SK-N-SH (cell line): ENCODE data around the gene VDR. TPM values are rescaled to one million over a fixed set of nuclear protein-coding genes. Genes with fewer than 3 reads are reported as not detected.
A peak's percentile ranks its signal among the peaks of the same experiment; 100 is the strongest.

Source experiments
- CTCF ChIA-PET: fragments of 300-600, 350-600 bp; formaldehyde crosslinking; extraction: SDS; loops from one replicate; lab custom pipeline; 2021; lab: Yijun Ruan, JAX
- POLR2A ChIA-PET: fragments of 350-600 bp; sonication (Branson Sonifier 250); formaldehyde crosslinking; extraction: SDS; loops from one replicate; lab custom pipeline; 2020; ENCODE audit warnings: antibody characterized with exemption, inconsistent platforms; lab: Yijun Ruan, JAX
- DNase-seq: peaks from one replicate; pipeline ENCODE4 v3.0.0; 2012
- H2AFZ ChIP-seq: fragments of 200-600 bp; sonication (generic); 2 replicates; pipeline ENCODE4 v1.8.1; 2016; ENCODE audit warnings: antibody characterized with exemption, mild to moderate bottlenecking, low read depth
- H3F3A ChIP-seq: fragments of 200-600 bp; sonication (generic); replicated peaks from 2 replicates; pipeline ENCODE3; 2016; ENCODE audit warnings: antibody characterized with exemption, mild to moderate bottlenecking; ENCODE audit not compliant: insufficient read depth
- H3K27ac ChIP-seq, 2 experiments: fragments of 200-500 bp in 1 of 2; fragments of 200-600 bp in 1 of 2; sonication (Bioruptor generic) in 1 of 2; sonication (generic), shearing (Covaris generic) in 1 of 2; 2 replicates each; pipeline versions ENCODE4 v1.5.1 to v1.6.1; 2014 to 2016; ENCODE audit warnings: low read depth in 2 of 2, inconsistent platforms in 1 of 2, low read length in 1 of 2, mild to moderate bottlenecking in 1 of 2, mixed read lengths in 1 of 2
- H3K27me3 ChIP-seq: fragments of 200-600 bp; sonication (generic), shearing (Covaris generic); 2 replicates; pipeline ENCODE4 v1.6.1; 2016; ENCODE audit warnings: mixed run types; ENCODE audit not compliant: insufficient read depth
- H3K36me3 ChIP-seq, 2 experiments: fragments of 200-500 bp in 1 of 2; fragments of 200-600 bp in 1 of 2; sonication (Bioruptor generic) in 1 of 2; sonication (generic) in 1 of 2; replicated peaks in 1 of 2; 2 replicates each; pipeline versions ENCODE3 to v1.5.1; 2014 to 2016; ENCODE audit warnings: low read length in 1 of 2, mild to moderate bottlenecking in 1 of 2; ENCODE audit not compliant: insufficient read depth in 2 of 2, control insufficient read depth in 1 of 2
- H3K4me1 ChIP-seq, 2 experiments: fragments of 200-500 bp in 1 of 2; fragments of 200-600 bp in 1 of 2; sonication (Bioruptor generic) in 1 of 2; sonication (generic), shearing (Covaris generic) in 1 of 2; 2 replicates each; pipeline versions ENCODE4 v1.5.1 to v1.6.1; 2014 to 2016; ENCODE audit warnings: low read depth in 1 of 2, low read length in 1 of 2, mixed run types in 1 of 2; ENCODE audit not compliant: insufficient read depth in 2 of 2, control insufficient read depth in 1 of 2
- H3K4me2 ChIP-seq: fragments of 200-600 bp; sonication (generic), shearing (Covaris generic); 2 replicates; pipeline ENCODE4 v1.6.1; 2017; ENCODE audit warnings: mixed run types
- H3K4me3 ChIP-seq, 2 experiments: fragments of 200-500 bp in 1 of 2; fragments of 200-600 bp in 1 of 2; sonication (Bioruptor generic) in 1 of 2; sonication (generic), shearing (Covaris generic) in 1 of 2; 2 replicates each; pipeline versions ENCODE4 v1.5.1 to v1.8.1; 2014 to 2016; ENCODE audit warnings: low read depth in 2 of 2, inconsistent platforms in 1 of 2, low read length in 1 of 2, mild to moderate bottlenecking in 1 of 2, mixed read lengths in 1 of 2, moderate library complexity in 1 of 2
- H3K79me2 ChIP-seq: fragments of 200-600 bp; sonication (generic); 2 replicates; pipeline ENCODE4 v1.8.1; 2017; ENCODE audit warnings: mild to moderate bottlenecking; ENCODE audit not compliant: insufficient read depth
- H3K9ac ChIP-seq: fragments of 200-600 bp; sonication (generic); 2 replicates; pipeline ENCODE4 v1.6.1; 2017; ENCODE audit warnings: mixed run types
- H3K9me2 ChIP-seq: fragments of 200-600 bp; sonication (generic); 2 replicates; pipeline ENCODE4 v1.6.1; 2017; ENCODE audit warnings: mixed run types
- H3K9me3 ChIP-seq: fragments of 200-600 bp; sonication (generic); 2 replicates; pipeline ENCODE4 v1.6.1; 2017; ENCODE audit warnings: mixed run types, mild to moderate bottlenecking, moderate library complexity
- H4K20me1 ChIP-seq: fragments of 200-600 bp; sonication (generic); 2 replicates; pipeline ENCODE4 v1.6.1; 2017; ENCODE audit warnings: mild to moderate bottlenecking, mixed run types; ENCODE audit not compliant: insufficient read depth
- CHD2 ChIP-seq: fragments of 150-350 bp; IDR thresholded peaks from 2 replicates; pipeline ENCODE4 v1.6.1; 2018; ENCODE audit warnings: low read length; ENCODE audit not compliant: partially characterized antibody
- CTCF ChIP-seq: fragments of 200-600 bp; sonication (generic); IDR thresholded peaks from 2 replicates; pipeline ENCODE4 v1.6.1; 2017; ENCODE audit warnings: antibody characterized with exemption, mild to moderate bottlenecking, moderate library complexity
- ELF1 ChIP-seq: IDR thresholded peaks from 2 replicates; pipeline ENCODE4 v1.4.0; 2012
- EP300 ChIP-seq, 2 experiments: IDR thresholded peaks; 2 replicates each; pipeline versions ENCODE4 v1.4.0 to v1.6.1; 2012; ENCODE audit warnings: borderline replicate concordance in 1 of 2, low read depth in 1 of 2, low read length in 1 of 2
- EZH2phosphoT487 ChIP-seq: fragments of 200-600 bp; sonication (generic); IDR thresholded peaks from 2 replicates; pipeline ENCODE4 v1.6.1; 2017; ENCODE audit warnings: low read depth, mixed run types, mild to moderate bottlenecking, antibody characterized with exemption, moderate library complexity, borderline replicate concordance
- FOXJ3 ChIP-seq: sonication (generic); formaldehyde crosslinking; IDR thresholded peaks from 2 replicates; pipeline ENCODE4 v1.5.1; 2020; ENCODE audit warnings: mild to moderate bottlenecking, missing genetic modification reagents
- GABPA ChIP-seq: IDR thresholded peaks from 2 replicates; pipeline ENCODE4 v1.4.0; 2012; ENCODE audit warnings: low read depth, mild to moderate bottlenecking
- JUND ChIP-seq: IDR thresholded peaks from 2 replicates; pipeline ENCODE4 v1.4.0; 2012
- MAX ChIP-seq: IDR thresholded peaks from 2 replicates; pipeline ENCODE4 v1.4.0; 2012; ENCODE audit warnings: low read depth
- MEF2A ChIP-seq: IDR thresholded peaks from 2 replicates; pipeline ENCODE4 v1.4.0; 2012; ENCODE audit warnings: low read depth, borderline replicate concordance
- MXI1 ChIP-seq: IDR thresholded peaks from 2 replicates; pipeline ENCODE4 v1.6.1; 2012; ENCODE audit warnings: mild to moderate bottlenecking, low read depth, low read length, improper control_type of control experiment
- NRF1 ChIP-seq: IDR thresholded peaks from 2 replicates; pipeline ENCODE4 v1.6.1; 2012; ENCODE audit warnings: low read depth, mild to moderate bottlenecking, low read length
- PBX3 ChIP-seq: IDR thresholded peaks from 2 replicates; pipeline ENCODE4; 2012
- POLR2AphosphoS5 ChIP-seq: IDR thresholded peaks from 2 replicates; pipeline ENCODE4 v1.6.1; 2012; ENCODE audit warnings: low read depth, low read length
- RAD21 ChIP-seq: IDR thresholded peaks from 2 replicates; pipeline ENCODE4 v1.6.1; 2012; ENCODE audit warnings: mild to moderate bottlenecking, low read length
- RCOR1 ChIP-seq: fragments of 150-350 bp; IDR thresholded peaks from 2 replicates; pipeline ENCODE4 v1.6.1; 2017; ENCODE audit warnings: antibody characterized with exemption, low read length
- REST ChIP-seq: IDR thresholded peaks from 2 replicates; pipeline ENCODE4 v1.6.1; 2012; ENCODE audit warnings: mild to moderate bottlenecking, low read depth, low read length, moderate library complexity
- RFX5 ChIP-seq: IDR thresholded peaks from 2 replicates; pipeline ENCODE4 v1.6.1; 2012; ENCODE audit warnings: mild to moderate bottlenecking, improper control_type of control experiment, low read length
- RXRA ChIP-seq: IDR thresholded peaks from 2 replicates; pipeline ENCODE4 v1.4.0; 2012; ENCODE audit warnings: low read depth, mild to moderate bottlenecking, borderline replicate concordance
- TAF1 ChIP-seq: IDR thresholded peaks from 2 replicates; pipeline ENCODE4 v1.6.1; 2012; ENCODE audit warnings: low read depth, mild to moderate bottlenecking, low read length, moderate library complexity, borderline replicate concordance
- TCF12 ChIP-seq: IDR thresholded peaks from 2 replicates; pipeline ENCODE4 v1.4.0; 2012
- TEAD4 ChIP-seq: IDR thresholded peaks from 2 replicates; pipeline ENCODE4 v1.4.0; 2012; ENCODE audit warnings: mild to moderate bottlenecking, borderline replicate concordance; ENCODE audit not compliant: insufficient read depth
- USF1 ChIP-seq: IDR thresholded peaks from 2 replicates; pipeline ENCODE4 v1.4.0; 2012; ENCODE audit warnings: low read depth, borderline replicate concordance
- USF2 ChIP-seq: fragments of 150-350 bp; IDR thresholded peaks from 2 replicates; pipeline ENCODE4 v1.6.1; 2017; ENCODE audit warnings: antibody characterized with exemption, low read length, low read depth, borderline replicate concordance
- YY1 ChIP-seq: IDR thresholded peaks from 2 replicates; pipeline ENCODE4 v1.4.0; 2012; ENCODE audit warnings: low read depth, mild to moderate bottlenecking
- WGBS: methylation state at CpG from one replicate; pipeline ENCODE4 v1.1.6; 2017; ENCODE audit warnings: low lambda C conversion rate; 5-methylcytosine and 5-hydroxymethylcytosine counted together
- polyA plus RNA-seq, 3 experiments: library from polyadenylated mRNA; depleted of rRNA; stranded (reverse); fragments of >200 nt; gene quantifications; 2 replicates each; pipeline ENCODE4 v1.2.3, GENCODE V29; 2012

Gene VDR
- polyA plus RNA-seq, 1 of the 3 experiments (the other 2 are of a cell fraction), result 0.33 TPM

GRCh38 chr12:47935184-47935583 lies 30.4 kb upstream of the VDR start:
- Histone ChIP-seq H3K9ac (no peak overlapping the region), H3K79me2 (no peaks in the 10 kb centered on the region), H3K27me3 (no peaks in the 10 kb centered on the region; the same call in 1 of the 2 replicates), H3K4me3 (no peak overlapping the region), H3K36me3 (no peaks in the 10 kb centered on the region), H4K20me1 (no peaks in the 10 kb centered on the region), H3K27ac (peak overlapping the region in 1 of 2 experiments; percentile 84; a peak in 2 of 4 replicates), H3K4me2 (no peak overlapping the region), H3K9me2 (no peaks in the 10 kb centered on the region), H2AFZ (no peak overlapping the region), H3K4me1 (peaks cover 0 to 16% of the 10 kb centered on the region in 2 experiments; a peak in 2 of 4 replicates), H3K9me3 (no peaks in the 10 kb centered on the region), H3F3A (no peaks in the 10 kb centered on the region)
- CTCF ChIA-PET, result interaction anchor here (0.9 to 2.5 kb wide), 7 partner anchors 14 to 683 kb away, joined by 3 to 19 read pairs (median 6); partner anchors contain the start of genes TMEM106C and VDR
- 21% methylated on average over 6 of the region's 9 CpGs for WGBS
- peak; percentile 80 for DNase-seq
- POLR2A ChIA-PET, result interaction anchor here (0.7 to 1.1 kb wide), 2 partner anchors 20 to 56 kb away, joined by 3 read pairs; no protein-coding TSS in a partner anchor
- TF ChIP-seq EZH2phosphoT487 (no peak), RFX5 (no peak), YY1 (no peak), RAD21 (peak; percentile 7; the same call in 1 of the 2 replicates), GABPA (no peak), MEF2A (no peak), POLR2AphosphoS5 (peak; percentile 36; the same call in 1 of the 2 replicates), FOXJ3 (CRISPR knock-in tag) (peak; percentile 49; the same call in 1 of the 2 replicates), EP300 (IDR thresholded peaks at IDR 0.05; ENCODE audit: borderline replicate concordance in 1 of 2, low read depth in 1 of 2, low read length in 1 of 2) (peak in 1 of 2 experiments; percentile 41; a peak in 1 of 4 replicates), TEAD4 (no peak), NRF1 (no peak), CHD2 (peak; percentile 46), RXRA (no peak), JUND (no peak), USF1 (peak; percentile 37; the same call in 1 of the 2 replicates), RCOR1 (peak; percentile 90), CTCF (no peak), MAX (peak; percentile 82), PBX3 (no peak), REST (no peak), TAF1 (no peak), MXI1 (peak; percentile 95), USF2 (no peak), TCF12 (peak; percentile 74), ELF1 (no peak)
